Measurements from ENCODE around the gene TFB2M.

- TF ChIP-seq, protein P1, sequence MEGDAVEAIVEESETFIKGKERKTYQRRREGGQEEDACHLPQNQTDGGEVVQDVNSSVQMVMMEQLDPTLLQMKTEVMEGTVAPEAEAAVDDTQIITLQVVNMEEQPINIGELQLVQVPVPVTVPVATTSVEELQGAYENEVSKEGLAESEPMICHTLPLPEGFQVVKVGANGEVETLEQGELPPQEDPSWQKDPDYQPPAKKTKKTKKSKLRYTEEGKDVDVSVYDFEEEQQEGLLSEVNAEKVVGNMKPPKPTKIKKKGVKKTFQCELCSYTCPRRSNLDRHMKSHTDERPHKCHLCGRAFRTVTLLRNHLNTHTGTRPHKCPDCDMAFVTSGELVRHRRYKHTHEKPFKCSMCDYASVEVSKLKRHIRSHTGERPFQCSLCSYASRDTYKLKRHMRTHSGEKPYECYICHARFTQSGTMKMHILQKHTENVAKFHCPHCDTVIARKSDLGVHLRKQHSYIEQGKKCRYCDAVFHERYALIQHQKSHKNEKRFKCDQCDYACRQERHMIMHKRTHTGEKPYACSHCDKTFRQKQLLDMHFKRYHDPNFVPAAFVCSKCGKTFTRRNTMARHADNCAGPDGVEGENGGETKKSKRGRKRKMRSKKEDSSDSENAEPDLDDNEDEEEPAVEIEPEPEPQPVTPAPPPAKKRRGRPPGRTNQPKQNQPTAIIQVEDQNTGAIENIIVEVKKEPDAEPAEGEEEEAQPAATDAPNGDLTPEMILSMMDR (IDR thresholded peaks at IDR 0.05), result no peak
- no peak for TF ChIP-seq EP300 (IDR thresholded peaks at IDR 0.05)
Measured at GRCh38 chr1:246530482-246530881, 35.6 kb downstream of the TFB2M start.

Data from tibial nerve (tissue), 4 donors.